ENCODE measurements around the gene SLCO2B1.

Gene SLCO2B1

GRCh38 chr11:75161506-75162095, 10.7 kb downstream of the SLCO2B1 start:
- DNase-seq (ENCODE audit: low read depth, low spot score) = no peak

- DNase-seq (ENCODE audit: low read depth, low spot score) = no peak
Observed at GRCh38 chr11:75162954-75163353, 12.0 kb downstream of the SLCO2B1 start.

GRCh38 chr11:75163921-75164849, 13.3 kb downstream of the SLCO2B1 start:
- no peak for DNase-seq (ENCODE audit: low read depth, low spot score)

DNA sequence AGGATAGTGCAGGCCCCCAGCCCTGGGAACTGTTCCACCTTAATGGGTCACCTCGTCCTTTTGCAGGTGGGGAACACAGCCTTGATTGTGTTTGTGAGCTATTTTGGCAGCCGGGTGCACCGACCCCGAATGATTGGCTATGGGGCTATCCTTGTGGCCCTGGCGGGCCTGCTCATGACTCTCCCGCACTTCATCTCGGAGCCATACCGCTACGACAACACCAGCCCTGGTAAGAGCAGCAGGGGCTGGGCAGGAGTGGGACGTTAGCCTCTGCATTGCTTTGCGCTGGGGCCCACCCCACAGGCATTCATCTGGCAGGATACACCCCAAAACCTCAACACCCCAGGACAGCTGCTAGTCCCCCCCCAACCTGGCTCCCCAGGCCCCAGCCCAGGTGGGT, 14.8 kb downstream of the SLCO2B1 start:
- DNase-seq (ENCODE audit: low read depth, low spot score) = no peak

DNA sequence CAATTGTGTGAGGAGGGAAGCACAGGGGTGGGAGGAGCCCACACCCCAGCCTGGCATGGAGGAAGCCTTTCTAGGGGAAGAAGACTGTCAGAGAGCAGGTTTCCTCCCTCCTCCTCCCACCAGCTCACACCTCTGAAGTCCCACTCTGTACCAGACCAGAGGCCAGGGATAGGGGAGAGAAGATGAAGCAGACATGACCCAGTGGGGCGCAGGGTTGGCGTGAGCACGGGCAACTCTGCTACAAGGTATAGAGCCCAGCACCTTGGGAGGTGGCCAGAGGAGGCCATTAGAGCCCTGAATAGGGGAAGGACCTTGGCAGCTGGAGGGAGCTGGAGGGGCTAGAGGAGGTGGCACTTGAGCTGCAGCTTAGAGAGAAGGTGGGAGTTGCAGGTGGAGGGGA, 15.9 kb downstream of the SLCO2B1 start:
- DNase-seq (ENCODE audit: low read depth, low spot score) = no peak

- DNase-seq (ENCODE audit: low read depth, low spot score) = no peak
Observed at GRCh38 chr11:75167617-75168016, 16.7 kb downstream of the SLCO2B1 start.

DNA sequence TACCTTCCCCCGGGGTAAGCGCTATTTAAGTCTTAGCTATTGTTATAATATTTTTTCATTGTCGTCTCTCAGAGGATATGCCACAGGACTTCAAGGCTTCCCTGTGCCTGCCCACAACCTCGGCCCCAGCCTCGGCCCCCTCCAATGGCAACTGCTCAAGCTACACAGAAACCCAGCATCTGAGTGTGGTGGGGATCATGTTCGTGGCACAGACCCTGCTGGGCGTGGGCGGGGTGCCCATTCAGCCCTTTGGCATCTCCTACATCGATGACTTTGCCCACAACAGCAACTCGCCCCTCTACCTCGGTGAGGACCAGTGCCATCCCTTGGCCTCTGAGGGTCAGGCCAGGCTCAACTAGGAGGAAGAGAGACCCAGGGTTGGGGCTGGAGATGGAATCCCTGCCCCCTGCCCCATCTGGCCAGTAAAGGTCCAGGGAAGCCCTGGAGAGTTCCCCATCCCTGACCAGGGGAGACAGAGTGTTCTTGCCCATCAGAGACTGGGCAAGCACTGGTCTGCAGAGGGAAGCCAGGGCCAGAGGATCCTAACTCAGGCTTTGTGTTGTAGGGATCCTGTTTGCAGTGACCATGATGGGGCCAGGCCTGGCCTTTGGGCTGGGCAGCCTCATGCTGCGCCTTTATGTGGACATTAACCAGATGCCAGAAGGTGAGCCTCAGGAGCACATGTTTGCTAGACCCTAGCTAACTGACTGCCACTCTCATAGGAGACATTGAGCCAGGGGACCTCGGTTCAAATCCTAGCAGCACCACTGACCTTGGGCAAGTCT, 18.4 kb downstream of the SLCO2B1 start:
- DNase-seq (ENCODE audit: low read depth, low spot score) = no peak

DNA sequence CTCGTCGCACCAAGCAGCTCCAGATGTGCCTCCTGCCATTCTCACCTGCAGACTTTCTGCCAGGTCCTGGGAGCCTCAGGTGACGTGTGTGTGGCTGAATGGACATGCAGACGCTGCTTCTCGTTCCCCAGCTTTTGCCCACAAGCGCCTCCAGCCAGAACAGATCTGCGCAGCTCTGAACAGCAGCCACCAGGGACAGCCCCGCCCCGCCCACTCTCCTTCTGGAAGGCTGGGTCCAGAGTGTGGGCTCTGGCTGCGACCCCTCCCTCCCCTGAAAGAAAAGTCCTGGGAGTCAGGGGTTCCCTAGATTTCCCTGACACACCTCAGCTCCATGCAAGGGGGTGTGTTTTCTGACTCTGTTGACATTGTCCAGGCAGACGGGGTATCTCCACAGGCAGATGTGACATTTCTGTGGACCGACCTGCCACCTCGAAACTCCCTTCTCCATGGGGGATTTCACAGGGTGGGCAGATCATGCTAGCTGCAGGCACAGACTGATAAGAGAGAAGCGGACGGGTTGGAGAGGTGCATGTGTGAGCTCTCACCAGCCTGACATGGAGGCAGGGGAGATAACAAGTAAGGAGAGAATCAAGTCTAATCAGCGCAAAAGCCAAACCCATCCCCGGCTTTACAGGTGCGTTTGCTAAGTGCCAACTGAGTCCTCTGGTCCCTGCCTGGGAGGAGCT, 19.8 kb downstream of the SLCO2B1 start:
- DNase-seq (ENCODE audit: low read depth, low spot score) = no peak

DNA sequence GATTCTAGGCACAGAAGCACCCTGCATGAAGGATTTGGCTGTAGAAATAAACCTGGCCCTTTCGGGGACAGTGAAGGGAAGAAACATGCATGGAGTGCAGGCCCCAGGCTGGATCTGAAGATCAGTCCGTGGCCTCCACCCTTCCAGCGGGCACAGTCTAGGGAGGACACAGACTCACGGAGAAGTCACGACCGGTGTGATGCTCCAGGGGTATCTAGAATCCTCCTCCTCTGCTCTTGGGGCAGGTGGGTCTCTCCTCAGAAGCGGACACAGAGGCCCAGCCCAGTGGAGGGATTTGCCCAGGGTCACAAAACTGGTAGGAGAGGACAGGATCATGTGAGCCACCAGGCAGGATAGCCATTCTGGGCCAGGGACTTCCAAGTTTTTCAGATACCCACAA, 22.4 kb downstream of the SLCO2B1 start:
- no peak for DNase-seq (ENCODE audit: low read depth, low spot score)

- DNase-seq (ENCODE audit: low read depth, low spot score) = no peak
Observed at GRCh38 chr11:75174781-75175370, 24.0 kb downstream of the SLCO2B1 start.

GRCh38 chr11:75182664-75183063, 31.8 kb downstream of the SLCO2B1 start:
- no peak for DNase-seq (ENCODE audit: low read depth, low spot score)

DNA sequence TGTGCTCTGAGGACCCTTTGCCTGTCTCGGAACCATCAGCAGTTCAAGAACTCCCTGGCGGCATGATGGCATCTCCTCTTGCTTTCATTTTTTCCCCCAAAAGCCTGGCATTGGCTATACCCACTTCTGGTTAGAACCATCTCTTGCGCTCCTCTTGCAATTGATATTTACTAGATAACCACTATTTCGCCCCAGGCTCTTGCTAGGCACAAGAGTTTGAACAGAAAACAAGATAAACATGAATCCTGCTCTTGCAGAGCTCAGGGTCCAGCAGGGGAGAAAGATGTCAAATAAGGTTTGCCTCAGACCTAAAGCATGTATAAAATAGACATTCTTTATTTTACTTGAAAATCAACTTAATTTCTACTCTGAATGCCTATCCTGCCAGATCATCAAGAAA, 33.1 kb downstream of the SLCO2B1 start:
- no peak for DNase-seq (ENCODE audit: low read depth, low spot score)

DNA sequence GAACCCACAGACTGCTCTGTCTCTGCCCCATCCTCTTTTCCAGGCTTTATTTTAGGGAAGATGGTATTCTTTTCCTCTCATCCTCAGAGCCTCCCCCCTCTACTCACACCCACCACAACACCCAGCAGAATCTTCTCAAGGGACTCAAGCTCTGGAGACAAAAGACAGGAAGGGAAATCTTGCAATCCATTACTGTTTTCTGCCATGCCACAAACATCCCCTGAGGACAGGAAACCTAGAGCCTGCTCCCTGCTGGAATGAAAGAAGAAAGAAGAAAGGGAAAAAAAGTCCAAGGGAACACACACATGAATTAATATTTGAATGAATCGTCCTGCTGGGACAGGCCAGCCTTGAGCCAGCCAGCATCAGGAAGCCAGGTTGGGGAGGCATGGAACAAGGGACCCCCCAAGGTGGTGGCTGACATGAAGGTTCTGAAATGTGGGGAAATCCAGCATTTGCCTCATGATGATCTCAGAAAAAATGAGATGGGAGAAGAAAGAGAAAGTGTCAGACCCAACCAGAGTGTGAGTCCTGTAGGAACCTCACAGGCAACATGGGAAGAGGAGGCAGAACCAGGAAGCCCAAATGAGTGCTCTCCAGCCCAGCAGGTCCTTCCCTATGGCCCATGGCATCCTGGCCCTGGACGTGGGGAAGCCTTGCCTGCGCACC, 34.0 kb downstream of the SLCO2B1 start:
- no peak for DNase-seq (ENCODE audit: low read depth, low spot score)

DNA sequence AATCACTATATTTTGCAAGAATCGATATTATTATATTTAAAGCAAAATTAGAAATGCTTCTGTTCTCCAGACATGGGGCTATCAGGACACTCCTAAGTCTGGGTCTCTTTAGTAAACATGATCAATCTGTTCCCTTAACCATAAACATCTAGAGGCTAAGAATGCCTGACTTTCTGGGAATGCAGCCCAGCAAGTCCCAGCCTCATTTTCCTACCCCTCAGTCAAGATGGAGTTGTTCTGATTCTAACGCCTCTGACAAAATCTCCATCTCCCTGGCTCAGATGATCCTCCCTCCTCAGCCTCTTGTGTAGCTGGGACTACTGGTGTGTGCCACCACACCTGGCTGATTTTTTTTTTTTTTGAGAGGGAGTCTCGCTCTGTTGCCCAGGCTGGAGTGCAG, 35.0 kb downstream of the SLCO2B1 start:
- DNase-seq (ENCODE audit: low read depth, low spot score) = no peak

GRCh38 chr11:75186999-75187398, 36.1 kb downstream of the SLCO2B1 start:
- DNase-seq (ENCODE audit: low read depth, low spot score) = no peak

- no peak for DNase-seq (ENCODE audit: low read depth, low spot score)
Observed at GRCh38 chr11:75188671-75189070, 37.8 kb downstream of the SLCO2B1 start.

DNA sequence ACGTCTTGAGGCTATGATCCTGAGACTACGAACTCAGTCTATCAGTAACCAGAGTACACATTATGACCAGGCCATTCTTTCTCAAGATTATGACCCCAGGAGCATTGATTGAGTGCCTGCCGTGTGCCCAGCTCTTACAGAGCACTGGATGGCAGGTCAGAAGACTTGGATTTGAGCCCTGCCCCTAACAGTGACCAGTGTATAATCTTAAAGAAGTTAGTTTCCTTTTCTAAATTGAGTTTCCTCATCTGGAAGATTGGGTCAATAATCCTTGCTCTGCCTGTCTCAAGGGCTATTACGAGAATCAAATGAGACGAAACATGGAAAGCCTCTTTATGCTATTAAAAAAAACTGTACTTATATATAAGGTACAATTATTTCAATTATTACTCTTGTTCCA, 38.2 kb downstream of the SLCO2B1 start:
- no peak for DNase-seq (ENCODE audit: low read depth, low spot score)

DNA sequence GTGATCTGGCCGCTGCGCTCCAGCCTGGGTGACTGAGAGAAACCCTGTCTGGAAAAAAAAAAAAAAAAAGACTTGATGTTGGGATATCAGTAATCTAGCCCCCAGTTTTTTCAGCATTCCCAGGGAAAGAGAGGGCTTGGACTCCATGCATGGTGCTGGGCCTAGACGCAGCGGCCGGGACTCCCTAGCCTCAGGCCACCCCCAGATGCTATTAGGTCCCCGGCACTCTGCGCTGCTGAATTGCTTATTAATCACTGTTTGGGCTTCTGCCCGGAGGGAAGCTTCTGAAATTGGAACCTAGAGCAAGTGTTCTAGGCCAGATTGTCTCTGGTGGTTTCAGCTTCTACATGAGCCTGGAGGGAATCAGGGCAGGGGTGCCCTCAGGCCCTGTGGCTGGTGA, 39.0 kb downstream of the SLCO2B1 start:
- DNase-seq (ENCODE audit: low read depth, low spot score) = no peak

DNA sequence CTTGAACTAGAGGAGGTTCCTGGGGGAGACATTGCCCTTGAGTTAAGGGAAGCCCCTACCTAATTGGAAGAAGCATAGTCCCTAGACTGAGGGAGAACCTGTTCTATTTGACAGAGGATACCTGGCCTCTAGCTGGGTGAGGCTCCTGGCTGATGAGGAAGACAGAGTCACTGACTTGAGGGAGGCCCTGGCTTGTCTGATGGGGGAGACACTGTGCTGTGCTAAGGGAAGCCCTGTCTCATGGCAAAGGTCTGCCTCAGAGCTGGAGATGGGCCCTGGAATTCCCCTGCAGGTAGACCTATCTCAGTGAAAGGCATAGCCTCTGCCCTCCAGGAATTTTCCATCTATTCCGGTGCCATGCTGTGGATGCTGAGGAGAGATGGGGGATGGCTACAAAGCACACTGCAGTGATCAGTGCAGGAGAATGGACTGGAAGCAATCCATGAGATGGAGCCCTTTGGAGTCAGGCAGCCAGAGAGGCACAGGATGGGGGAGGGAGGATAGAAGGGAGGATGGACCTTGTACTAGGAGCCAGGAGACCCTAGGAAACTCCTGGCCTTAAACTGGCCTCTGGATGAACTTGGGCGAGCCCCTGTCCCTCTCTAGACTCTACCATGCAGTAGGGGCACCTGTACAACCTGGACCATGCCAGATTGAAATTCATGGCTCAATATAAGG, 39.9 kb downstream of the SLCO2B1 start:
- no peak for DNase-seq (ENCODE audit: low read depth, low spot score)

GRCh38 chr11:75191330-75191717, 40.4 kb downstream of the SLCO2B1 start:
- DNase-seq (ENCODE audit: low read depth, low spot score) = no peak
